WTC11 (cell line): ENCODE results near the gene TCP11.

Experiments used
- ATF1 ChIP-seq: sonication (generic); formaldehyde crosslinking; IDR thresholded peaks from 2 replicates; pipeline ENCODE4 v1.8.1; 2023; ENCODE audit warnings: mild to moderate bottlenecking, moderate library complexity, missing genetic modification reagents
- ESRRA ChIP-seq: sonication (generic); formaldehyde crosslinking; IDR thresholded peaks from 2 replicates; pipeline ENCODE4 v1.8.1; 2022; ENCODE audit warnings: mild to moderate bottlenecking, missing genetic modification reagents, borderline replicate concordance
- ETV6 ChIP-seq: sonication (generic); formaldehyde crosslinking; IDR thresholded peaks from 2 replicates; pipeline ENCODE4 v1.8.1; 2022; ENCODE audit warnings: mild to moderate bottlenecking, missing genetic modification reagents
- ZNF317 ChIP-seq: sonication (generic); formaldehyde crosslinking; IDR thresholded peaks from 2 replicates; pipeline ENCODE4 v1.8.1; 2023; ENCODE audit warnings: low read depth, mild to moderate bottlenecking, moderate library complexity, missing genetic modification reagents, borderline replicate concordance
- TF ChIP-seq, protein P1 (sequence below): sonication (generic); formaldehyde crosslinking; conservative IDR thresholded peaks from 2 replicates; pipeline ENCODE4 v1.8.1; 2022; ENCODE audit warnings: mild to moderate bottlenecking, missing genetic modification reagents
- TF ChIP-seq, protein P2 (sequence below): fragments of 200-600 bp; IDR thresholded peaks from 2 replicates; pipeline ENCODE4 v1.8.0; 2022; ENCODE audit warnings: antibody characterized with exemption
- TF ChIP-seq, protein P3 (sequence below): sonication (generic); formaldehyde crosslinking; IDR thresholded peaks from 2 replicates; pipeline ENCODE4 v1.8.0; 2022; ENCODE audit warnings: mild to moderate bottlenecking, missing genetic modification reagents
- TF ChIP-seq, protein P4 (sequence below): fragments of 250-450 bp; sonication (Bioruptor Pico); IDR thresholded peaks from 2 replicates; pipeline ENCODE4 v1.9.0; 2021; ENCODE audit warnings: moderate library complexity, mild to moderate bottlenecking, inconsistent platforms, borderline replicate concordance
- TF ChIP-seq, protein P5 (sequence below): sonication (generic); formaldehyde crosslinking; conservative IDR thresholded peaks from 2 replicates; pipeline ENCODE4 v1.8.1; 2023; ENCODE audit warnings: mild to moderate bottlenecking, low read depth, missing genetic modification reagents, moderate library complexity
- TF ChIP-seq, protein P6 (sequence below): sonication (generic); formaldehyde crosslinking; IDR thresholded peaks from 2 replicates; pipeline ENCODE4 v1.8.0; 2022; ENCODE audit warnings: mild to moderate bottlenecking, missing genetic modification reagents

DNA sequence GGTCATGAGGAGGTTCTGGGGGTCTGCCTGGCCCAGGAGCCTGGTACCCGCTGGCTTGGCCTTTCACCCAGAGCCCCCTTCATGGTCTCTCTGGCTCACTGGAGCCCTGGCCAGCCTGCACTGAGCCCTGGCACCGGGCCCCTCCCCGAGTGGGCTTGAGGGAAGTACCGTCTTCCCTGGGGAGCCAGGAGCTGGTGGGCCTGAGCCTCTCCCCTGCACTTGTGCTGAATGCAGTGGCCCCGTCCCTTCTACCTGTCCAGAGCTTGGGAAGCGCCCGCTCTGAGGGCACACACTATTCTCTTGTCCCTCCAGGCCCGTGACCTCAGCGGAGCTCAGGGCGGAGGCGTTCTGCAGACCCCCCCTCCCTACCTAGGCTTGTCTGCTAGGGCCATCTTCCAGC, 62.2 kb downstream of the TCP11 start:
- TF ChIP-seq ATF1 (CRISPR knock-in tag) = no peak
- TF ChIP-seq ESRRA (CRISPR knock-in tag) = no peak
- TF ChIP-seq, protein P1, sequence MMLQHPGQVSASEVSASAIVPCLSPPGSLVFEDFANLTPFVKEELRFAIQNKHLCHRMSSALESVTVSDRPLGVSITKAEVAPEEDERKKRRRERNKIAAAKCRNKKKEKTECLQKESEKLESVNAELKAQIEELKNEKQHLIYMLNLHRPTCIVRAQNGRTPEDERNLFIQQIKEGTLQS (CRISPR knock-in tag) = no peak
- TF ChIP-seq, protein P2, sequence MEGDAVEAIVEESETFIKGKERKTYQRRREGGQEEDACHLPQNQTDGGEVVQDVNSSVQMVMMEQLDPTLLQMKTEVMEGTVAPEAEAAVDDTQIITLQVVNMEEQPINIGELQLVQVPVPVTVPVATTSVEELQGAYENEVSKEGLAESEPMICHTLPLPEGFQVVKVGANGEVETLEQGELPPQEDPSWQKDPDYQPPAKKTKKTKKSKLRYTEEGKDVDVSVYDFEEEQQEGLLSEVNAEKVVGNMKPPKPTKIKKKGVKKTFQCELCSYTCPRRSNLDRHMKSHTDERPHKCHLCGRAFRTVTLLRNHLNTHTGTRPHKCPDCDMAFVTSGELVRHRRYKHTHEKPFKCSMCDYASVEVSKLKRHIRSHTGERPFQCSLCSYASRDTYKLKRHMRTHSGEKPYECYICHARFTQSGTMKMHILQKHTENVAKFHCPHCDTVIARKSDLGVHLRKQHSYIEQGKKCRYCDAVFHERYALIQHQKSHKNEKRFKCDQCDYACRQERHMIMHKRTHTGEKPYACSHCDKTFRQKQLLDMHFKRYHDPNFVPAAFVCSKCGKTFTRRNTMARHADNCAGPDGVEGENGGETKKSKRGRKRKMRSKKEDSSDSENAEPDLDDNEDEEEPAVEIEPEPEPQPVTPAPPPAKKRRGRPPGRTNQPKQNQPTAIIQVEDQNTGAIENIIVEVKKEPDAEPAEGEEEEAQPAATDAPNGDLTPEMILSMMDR = no peak
- TF ChIP-seq, protein P3, sequence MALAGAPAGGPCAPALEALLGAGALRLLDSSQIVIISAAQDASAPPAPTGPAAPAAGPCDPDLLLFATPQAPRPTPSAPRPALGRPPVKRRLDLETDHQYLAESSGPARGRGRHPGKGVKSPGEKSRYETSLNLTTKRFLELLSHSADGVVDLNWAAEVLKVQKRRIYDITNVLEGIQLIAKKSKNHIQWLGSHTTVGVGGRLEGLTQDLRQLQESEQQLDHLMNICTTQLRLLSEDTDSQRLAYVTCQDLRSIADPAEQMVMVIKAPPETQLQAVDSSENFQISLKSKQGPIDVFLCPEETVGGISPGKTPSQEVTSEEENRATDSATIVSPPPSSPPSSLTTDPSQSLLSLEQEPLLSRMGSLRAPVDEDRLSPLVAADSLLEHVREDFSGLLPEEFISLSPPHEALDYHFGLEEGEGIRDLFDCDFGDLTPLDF (CRISPR knock-in tag) = no peak
- TF ChIP-seq ETV6 = no peak
- TF ChIP-seq, protein P4, sequence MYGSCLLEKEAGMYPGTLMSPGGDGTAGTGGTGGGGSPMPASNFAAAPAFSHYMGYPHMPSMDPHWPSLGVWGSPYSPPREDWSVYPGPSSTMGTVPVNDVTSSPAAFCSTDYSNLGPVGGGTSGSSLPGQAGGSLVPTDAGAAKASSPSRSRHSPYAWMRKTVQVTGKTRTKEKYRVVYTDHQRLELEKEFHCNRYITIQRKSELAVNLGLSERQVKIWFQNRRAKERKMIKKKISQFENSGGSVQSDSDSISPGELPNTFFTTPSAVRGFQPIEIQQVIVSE (CRISPR knock-in tag) = no peak
- TF ChIP-seq, protein P5, sequence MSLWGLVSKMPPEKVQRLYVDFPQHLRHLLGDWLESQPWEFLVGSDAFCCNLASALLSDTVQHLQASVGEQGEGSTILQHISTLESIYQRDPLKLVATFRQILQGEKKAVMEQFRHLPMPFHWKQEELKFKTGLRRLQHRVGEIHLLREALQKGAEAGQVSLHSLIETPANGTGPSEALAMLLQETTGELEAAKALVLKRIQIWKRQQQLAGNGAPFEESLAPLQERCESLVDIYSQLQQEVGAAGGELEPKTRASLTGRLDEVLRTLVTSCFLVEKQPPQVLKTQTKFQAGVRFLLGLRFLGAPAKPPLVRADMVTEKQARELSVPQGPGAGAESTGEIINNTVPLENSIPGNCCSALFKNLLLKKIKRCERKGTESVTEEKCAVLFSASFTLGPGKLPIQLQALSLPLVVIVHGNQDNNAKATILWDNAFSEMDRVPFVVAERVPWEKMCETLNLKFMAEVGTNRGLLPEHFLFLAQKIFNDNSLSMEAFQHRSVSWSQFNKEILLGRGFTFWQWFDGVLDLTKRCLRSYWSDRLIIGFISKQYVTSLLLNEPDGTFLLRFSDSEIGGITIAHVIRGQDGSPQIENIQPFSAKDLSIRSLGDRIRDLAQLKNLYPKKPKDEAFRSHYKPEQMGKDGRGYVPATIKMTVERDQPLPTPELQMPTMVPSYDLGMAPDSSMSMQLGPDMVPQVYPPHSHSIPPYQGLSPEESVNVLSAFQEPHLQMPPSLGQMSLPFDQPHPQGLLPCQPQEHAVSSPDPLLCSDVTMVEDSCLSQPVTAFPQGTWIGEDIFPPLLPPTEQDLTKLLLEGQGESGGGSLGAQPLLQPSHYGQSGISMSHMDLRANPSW = no peak
- TF ChIP-seq, protein P6, sequence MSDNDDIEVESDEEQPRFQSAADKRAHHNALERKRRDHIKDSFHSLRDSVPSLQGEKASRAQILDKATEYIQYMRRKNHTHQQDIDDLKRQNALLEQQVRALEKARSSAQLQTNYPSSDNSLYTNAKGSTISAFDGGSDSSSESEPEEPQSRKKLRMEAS (CRISPR knock-in tag) = no peak
- no peak for TF ChIP-seq ZNF317
